ENCODE results near the gene SKAP2.

SKAP2 gene

GRCh38 chr7:26668821-26669220 lies 195.6 kb downstream of the SKAP2 start:
- DNase-seq (ENCODE audit: low read depth in 2 of 2, low spot score in 1 of 2): no peak

DNA sequence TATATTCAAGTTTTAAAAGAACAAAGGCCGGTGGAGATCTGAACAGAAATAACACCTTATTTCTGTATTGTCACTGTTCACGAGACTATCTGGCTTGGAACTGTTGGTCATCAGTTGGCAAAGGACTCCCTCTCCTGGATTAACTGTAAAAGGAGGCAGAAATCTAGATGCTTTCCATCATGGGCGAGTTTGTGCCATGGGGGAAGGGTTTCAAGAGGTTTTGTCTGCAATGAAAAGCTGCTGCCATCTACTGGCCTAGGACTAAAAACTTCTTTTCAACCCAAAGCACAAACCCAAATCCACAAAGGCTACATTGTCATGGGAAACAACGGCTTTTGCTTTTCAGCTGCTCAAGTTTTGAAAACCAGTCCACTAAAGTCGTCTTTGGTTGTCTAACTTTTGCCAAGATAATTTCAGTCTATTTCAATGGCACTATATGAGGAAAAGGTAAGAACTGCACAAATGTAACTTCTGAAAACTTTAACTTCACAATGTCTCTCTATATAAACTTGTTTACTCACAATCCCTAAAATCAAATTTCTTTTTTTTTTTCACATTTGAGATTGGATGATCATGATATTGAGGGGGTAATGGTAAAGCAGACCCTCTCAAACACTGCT lies 196.8 kb downstream of the SKAP2 start:
- DNase-seq (ENCODE audit: low read depth in 2 of 2, low spot score in 1 of 2): peak in 1 of 2 donors; percentile 16

DNA sequence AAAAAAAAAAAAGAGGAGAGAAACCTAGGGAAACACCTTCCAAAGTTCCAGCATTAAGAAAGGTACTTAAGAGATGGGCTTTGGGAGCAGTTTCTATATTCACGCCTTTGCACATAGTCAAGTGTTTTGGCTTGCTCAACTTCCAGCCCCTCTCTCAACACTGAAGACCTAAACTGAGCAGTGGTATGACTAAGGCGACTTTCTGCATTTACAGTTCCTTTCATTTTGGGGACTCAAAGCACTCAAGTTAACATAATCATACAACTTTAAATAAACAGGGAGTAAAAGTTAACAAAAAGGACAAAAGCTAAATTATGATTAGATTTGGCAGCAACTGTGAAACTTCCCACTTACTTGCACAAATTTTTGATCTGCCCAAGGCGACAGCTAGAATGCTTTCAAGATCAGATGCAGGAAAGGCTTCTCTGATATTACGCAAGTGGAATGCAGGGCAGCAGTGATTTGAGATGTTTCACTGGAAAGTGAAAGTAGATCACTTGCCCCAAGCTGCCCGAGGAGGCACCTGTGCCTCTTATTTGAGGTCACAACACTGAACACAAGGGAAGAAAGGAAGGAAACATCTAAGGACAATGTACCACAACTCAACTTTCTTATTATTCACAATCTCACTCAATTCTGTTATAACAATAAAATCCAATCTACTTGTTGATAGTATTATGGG lies 199.5 kb downstream of the SKAP2 start:
- DNase-seq (ENCODE audit: low read depth in 2 of 2, low spot score in 1 of 2): peak in 1 of 2 donors; percentile 1

- DNase-seq (ENCODE audit: low read depth in 2 of 2, low spot score in 1 of 2): no peak
These were observed 200.1 kb downstream of the SKAP2 start for GRCh38 chr7:26664274-26664673.

DNA sequence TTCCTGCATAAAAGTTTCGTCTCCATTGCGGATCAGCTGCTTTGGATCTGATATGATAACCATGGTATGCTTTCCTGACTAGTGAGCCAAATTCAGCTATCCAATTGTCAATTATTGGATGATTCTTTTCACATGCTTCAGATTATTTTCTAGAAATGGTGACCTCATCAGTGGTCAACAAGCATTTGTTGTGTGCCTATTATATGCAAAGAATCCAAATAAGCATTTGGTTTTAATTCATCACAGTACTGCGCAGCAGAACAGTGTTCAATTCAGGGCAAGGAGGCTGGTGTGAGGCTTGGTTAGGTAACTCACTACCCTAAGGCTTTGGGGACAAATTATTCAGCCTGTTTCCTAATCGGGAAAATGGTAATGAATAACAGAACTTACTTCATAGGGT lies 200.5 kb downstream of the SKAP2 start:
- no peak for DNase-seq (ENCODE audit: low read depth in 2 of 2, low spot score in 1 of 2)

- no peak for DNase-seq (ENCODE audit: low read depth in 2 of 2, low spot score in 1 of 2)
These were observed 201.7 kb downstream of the SKAP2 start for GRCh38 chr7:26662646-26663045.

DNA sequence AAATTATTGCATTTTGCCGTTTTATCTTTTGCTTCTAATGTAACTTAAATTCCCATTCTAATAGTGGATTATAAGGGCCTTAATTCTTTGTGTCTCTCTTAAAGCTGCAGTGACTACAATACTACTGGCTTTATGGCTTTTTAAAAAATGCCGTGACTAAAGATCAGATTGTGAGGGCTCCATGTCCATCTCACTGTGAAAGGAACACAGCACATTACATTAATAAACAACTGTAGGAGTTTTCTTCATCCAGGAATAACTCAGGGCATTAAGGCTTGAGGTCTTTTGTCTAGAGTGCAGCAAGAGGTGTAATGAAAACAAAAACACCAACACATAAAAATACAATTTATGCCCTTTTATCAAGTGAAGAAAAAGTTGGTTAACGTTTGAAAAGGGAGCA lies 205.3 kb downstream of the SKAP2 start:
- DNase-seq (ENCODE audit: low read depth in 2 of 2, low spot score in 1 of 2): no peak

GRCh38 chr7:26658389-26659084 lies 205.9 kb downstream of the SKAP2 start:
- no peak for DNase-seq (ENCODE audit: low read depth in 2 of 2, low spot score in 1 of 2)

DNA sequence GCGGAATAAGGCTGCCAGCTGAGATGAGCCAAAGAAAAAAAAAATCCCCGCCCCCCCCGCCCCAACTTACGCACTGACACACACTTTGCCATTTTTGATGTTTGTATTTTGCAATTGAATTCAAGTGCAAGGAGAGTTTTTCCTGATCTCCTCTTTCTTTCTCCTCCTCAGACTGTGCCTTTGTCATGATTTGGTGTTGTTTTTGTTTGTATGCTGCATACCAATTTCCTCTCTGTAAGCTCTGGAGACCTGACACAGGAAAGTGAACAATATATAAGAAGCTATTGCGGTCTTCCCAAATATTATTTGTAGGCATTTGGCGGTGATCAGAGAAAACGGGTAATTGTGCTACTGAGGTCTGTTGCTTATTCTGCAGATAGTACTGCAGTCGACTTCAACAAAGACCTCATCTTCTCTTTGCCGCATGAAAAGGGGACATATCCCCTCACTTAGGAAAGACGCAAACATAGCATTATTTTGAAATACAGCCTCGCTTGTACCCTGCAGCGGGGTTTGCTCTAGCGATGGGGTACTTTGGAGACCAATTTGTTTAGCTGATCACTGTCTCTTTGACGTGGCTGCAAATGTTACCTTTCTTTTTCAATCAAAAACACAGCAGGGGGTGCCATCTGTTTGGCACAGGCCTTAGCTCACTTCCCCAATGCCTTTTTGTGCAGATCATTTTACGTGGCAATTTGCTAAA lies 206.6 kb downstream of the SKAP2 start:
- DNase-seq (ENCODE audit: low read depth in 2 of 2, low spot score in 1 of 2): no peak

GRCh38 chr7:26657206-26657641 lies 207.2 kb downstream of the SKAP2 start:
- no peak for DNase-seq (ENCODE audit: low read depth in 2 of 2, low spot score in 1 of 2)

DNA sequence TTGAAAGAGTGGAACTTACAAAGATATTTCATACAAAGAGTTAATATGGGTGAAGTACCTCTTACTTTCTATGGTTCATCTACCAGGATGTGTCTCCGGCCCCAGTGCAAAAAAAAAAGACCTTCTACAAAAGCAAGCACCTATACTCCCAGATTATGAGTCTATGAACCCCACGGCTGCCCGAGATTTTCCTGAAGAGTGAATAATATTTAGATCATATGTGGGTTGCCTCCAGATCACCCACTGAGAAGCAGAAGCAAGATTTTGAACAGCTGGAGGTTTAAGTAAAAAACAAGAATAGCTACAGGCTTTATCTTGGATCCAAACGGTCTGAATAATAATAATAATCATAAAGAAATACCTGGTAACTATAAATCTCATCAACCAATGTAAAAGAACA lies 207.7 kb downstream of the SKAP2 start:
- no peak for DNase-seq (ENCODE audit: low read depth in 2 of 2, low spot score in 1 of 2)

DNA sequence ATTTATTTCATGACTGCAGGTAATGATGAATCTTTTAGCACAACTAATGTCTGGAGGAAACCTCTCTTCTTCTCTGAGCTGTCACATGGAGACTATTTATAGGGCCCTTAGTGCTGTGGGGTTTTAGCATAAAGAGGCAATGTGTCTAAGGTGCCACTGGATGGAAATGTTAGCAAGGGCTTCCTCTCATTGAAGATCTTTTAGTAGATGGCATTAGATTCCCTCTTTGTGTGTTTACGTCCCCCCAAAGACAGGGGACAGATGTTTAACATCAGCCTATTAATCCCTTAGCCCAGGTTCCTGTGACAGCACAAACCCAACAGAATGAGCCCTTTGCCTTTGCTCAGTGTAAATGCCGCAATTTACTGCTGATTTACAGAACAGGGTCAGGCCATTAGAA lies 208.6 kb downstream of the SKAP2 start:
- no peak for DNase-seq (ENCODE audit: low read depth in 2 of 2, low spot score in 1 of 2)

DNA sequence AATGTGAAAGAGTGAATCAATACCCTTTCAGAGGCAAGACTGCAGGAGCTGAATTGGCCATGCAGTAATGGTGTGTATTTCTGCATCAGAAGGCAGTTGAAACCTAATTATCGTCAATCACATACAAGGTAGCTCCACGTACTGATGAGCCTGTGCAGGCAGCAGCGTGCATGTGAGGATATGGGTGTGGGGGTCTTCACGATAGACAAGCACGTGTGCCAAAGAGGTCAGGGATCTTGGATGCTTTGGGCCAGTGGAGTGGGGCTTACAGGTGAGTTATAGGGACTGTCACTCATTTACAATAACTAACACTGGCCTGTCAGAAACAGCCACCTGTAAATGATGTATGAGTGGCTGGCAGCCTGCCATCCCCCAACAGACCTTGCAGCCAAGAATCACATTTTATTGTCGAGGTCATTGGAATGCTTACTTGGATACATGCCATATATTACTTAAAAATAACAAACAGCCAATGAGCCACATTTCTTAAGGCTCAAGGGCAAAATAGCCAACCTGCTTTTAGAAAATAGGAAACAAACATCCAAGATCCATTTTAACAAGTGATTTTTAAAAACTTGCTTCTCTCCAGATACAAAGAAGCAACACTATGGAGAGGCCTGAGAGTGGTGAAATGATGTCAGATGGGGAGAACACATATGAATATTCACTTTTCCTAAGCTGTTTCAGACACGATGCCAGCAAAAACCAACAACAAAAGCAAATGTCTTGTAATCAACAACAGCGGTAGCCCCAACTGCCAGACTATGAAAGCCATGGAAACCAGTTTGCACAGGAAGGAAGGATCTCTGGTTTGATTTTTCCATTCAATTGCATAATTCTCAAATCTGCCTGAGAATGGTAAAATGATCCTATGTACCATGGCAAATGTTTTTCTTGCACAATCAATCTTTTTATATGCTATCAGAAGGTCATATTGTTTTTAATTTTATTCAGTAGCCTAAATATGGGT lies 210.7 kb downstream of the SKAP2 start:
- DNase-seq (ENCODE audit: low read depth in 2 of 2, low spot score in 1 of 2): no peak

GRCh38 chr7:26652401-26653100 lies 211.8 kb downstream of the SKAP2 start:
- no peak for DNase-seq (ENCODE audit: low read depth in 2 of 2, low spot score in 1 of 2)

DNA sequence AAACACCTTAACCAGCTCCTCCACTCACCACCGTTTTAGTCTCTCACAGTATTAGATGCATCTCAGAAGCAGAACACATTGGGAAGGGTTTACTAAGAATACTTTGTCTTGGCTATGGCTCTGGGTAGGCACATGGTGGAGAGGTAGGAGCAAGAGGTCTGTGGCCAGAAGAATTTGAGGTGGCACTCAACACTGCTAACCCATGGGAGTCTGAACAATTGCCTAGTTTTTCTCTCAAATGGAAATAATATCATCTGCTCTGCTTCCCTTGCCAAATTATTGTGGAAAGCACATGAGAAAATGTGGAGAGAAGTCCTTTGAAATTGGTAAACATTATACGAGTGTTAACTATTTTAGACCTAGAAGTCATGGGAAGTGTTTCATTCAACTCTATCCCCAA lies 214.3 kb downstream of the SKAP2 start:
- no peak for DNase-seq (ENCODE audit: low read depth in 2 of 2, low spot score in 1 of 2)

DNA sequence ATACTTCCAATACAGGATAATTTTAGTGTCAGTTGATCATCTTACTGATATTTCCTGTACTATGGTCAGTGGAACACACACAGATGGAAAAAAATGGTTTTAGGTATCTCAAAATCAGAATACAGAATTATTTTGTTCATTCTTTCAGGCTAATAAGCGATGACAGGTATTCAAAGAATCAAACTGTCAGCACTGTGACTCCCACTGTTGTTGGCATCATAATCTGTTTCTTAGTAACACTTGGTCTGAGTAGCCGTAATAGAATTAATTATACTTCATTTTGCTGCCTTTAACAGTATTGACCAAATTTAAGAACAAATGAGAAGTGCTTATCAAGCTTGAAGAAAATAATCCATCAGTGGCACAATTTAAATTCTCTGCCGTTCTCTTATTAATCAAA lies 215.0 kb downstream of the SKAP2 start:
- no peak for DNase-seq (ENCODE audit: low read depth in 2 of 2, low spot score in 1 of 2)

- no peak for DNase-seq (ENCODE audit: low read depth in 2 of 2, low spot score in 1 of 2)
These were observed 215.8 kb downstream of the SKAP2 start for GRCh38 chr7:26648554-26648953.

DNA sequence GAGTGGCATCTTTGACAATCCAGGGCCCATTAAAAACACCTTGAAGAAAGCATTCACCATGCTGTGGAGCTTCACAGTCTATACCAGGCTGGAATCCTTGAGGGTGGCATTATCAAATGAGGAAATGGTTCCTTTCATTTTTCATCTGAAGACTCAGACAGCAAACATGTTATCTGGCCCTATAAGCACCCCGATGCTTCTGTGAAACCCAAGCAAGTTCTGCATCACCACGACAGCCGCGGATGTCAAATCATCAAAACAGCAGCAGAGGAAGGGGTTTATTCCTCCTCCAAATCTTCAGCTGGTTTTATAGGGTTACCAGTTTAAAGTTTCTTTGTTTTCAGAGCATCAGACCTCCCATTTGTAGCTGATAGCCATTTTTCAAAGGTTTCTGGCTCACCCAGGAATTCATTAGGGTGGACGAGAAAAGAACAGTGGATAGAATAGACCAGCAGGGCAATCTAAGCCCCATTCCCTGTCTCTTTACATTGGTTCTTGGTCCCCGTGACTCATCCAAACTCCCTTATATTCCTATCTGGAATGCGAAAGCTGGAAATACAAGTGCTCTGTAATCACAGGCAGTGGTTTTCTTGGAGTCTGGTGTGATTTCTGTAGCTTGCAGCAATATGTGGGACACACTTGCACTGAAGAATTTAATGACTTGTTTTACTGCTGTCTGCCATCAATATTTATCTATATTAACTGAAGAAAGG lies 217.9 kb downstream of the SKAP2 start:
- no peak for DNase-seq (ENCODE audit: low read depth in 2 of 2, low spot score in 1 of 2)

DNA sequence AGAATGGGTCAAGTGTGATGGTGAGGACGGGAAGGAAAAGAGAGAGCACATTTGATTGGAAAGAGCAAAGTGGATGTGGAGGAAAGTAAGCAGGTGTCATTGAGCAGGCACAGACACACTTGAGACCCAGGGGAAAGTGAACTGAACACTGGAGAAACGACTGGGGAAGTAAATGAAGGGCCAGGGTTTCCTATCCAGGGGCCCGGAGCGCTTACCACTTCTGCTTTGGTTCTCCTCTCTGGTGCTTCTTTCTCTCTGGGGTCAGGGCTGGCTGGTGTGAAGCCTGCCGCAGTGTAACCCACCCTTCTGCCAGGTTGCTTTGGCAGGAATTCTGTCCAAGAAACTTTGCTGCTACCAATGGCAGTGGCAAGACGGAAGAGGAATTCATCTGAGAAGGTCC lies 219.3 kb downstream of the SKAP2 start:
- DNase-seq (ENCODE audit: low read depth in 2 of 2, low spot score in 1 of 2): no peak

Measured in stimulated activated CD8-positive, alpha-beta memory T cell treated with anti-CD3 and anti-CD28 coated beads, Interleukin-4, amount 100 ng/mL, for 1 hour (primary cell).